ENCODE measurements around the gene COG2. TPM values are rescaled to one million over a fixed set of nuclear protein-coding genes. Genes with fewer than 3 reads are reported as not detected.

The COG2 gene
- total RNA-seq, result 10 to 100 TPM; 21.5 to 46.5 (median 27.4) TPM

- H3K27me3 ChIP-seq, result no peaks in the 10 kb centered on the region
- DNase-seq (peak; percentile 87 to 91), ATAC-seq (peak; percentile 96 to 97)
- peak within 1 kb of the TSS; percentile 85 to 94 (median 87) for H3K27ac ChIP-seq
- TF ChIP-seq POLR2A (IDR thresholded peaks at IDR 0.05), result peak; percentile 60 to 73
- TF ChIP-seq CTCF (IDR thresholded peaks at IDR 0.05 in 4 of 5, conservative IDR thresholded peaks at IDR 0.05 in 1 of 5), result peak; percentile 98 to 100 (median 99)
- H3K4me3 ChIP-seq, result peak within 1 kb of the TSS; percentile 77 to 89 (median 78)
- no peaks in the 10 kb centered on the region for H3K9me3 ChIP-seq
- H3K4me1 ChIP-seq, result peaks cover 21 to 24% of the 10 kb centered on the region in 2 donors
- H3K36me3 ChIP-seq, result no peaks in the 10 kb centered on the region
- intact Hi-C loops (cut with DNase I; ENCODE audit: low total_unique reads), result loop anchor here (1.0 to 5.0 kb wide), 5 partner anchors 72 to 599 kb away; partner anchors contain the start of genes AGT, ARV1, C1orf198 and GNPAT
- in situ Hi-C loops (cut with MboI; ENCODE audit: low sequenced_read_pairs in 4 of 4), result loop anchor here in 1 of 4 donors (25.0 kb wide), 1 partner anchor 120 kb away; no protein-coding TSS in a partner anchor
These were observed at the start of gene COG2 for GRCh38 chr1:230642263-230642959. Gene COG2 (plus strand): TSS chr1:230642481. CDS start chr1:230642607, 126 bp downstream.

GRCh38 chr1:230592848-230593414 is 49.4 kb upstream of the COG2 start:
- no peaks in the 10 kb centered on the region for H3K36me3 ChIP-seq
- ATAC-seq, result no peak

GRCh38 chr1:230594214-230594773 is 48.0 kb upstream of the COG2 start:
- Histone ChIP-seq H3K9me3 (no peaks in the 10 kb centered on the region), H3K27ac (no peak overlapping the region), H3K4me3 (no peak overlapping the region), H3K4me1 (no peaks in the 10 kb centered on the region), H3K36me3 (no peaks in the 10 kb centered on the region), H3K27me3 (peaks cover 0 to 3% (median 0%) of the 10 kb centered on the region in 3 donors)
- ATAC-seq (no peak), DNase-seq (no peak)
- no peak for TF ChIP-seq CTCF (IDR thresholded peaks at IDR 0.05 in 4 of 5, conservative IDR thresholded peaks at IDR 0.05 in 1 of 5)
- TF ChIP-seq POLR2A (IDR thresholded peaks at IDR 0.05), result no peak
- intact Hi-C loops (cut with DNase I; ENCODE audit: low total_unique reads) (no loop called here), in situ Hi-C loops (cut with MboI; ENCODE audit: low sequenced_read_pairs in 4 of 4) (no loop called here)

More at GRCh38 chr1:230592848-230593414, 49.4 kb upstream of the COG2 start:
- intact Hi-C loops (cut with DNase I; ENCODE audit: low total_unique reads) (no loop called here), in situ Hi-C loops (cut with MboI; ENCODE audit: low sequenced_read_pairs in 4 of 4) (no loop called here)
- Histone ChIP-seq H3K27me3 (peaks cover 0 to 3% (median 0%) of the 10 kb centered on the region in 3 donors), H3K4me3 (no peak overlapping the region), H3K9me3 (no peaks in the 10 kb centered on the region), H3K4me1 (no peaks in the 10 kb centered on the region), H3K27ac (no peak overlapping the region)
- DNase-seq, result no peak
- no peak for TF ChIP-seq CTCF (IDR thresholded peaks at IDR 0.05 in 4 of 5, conservative IDR thresholded peaks at IDR 0.05 in 1 of 5)
- no peak for TF ChIP-seq POLR2A (IDR thresholded peaks at IDR 0.05)

GRCh38 chr1:230595181-230595580 is 47.1 kb upstream of the COG2 start:
- Histone ChIP-seq H3K9me3 (no peaks in the 10 kb centered on the region), H3K27me3 (peaks cover 0 to 3% (median 0%) of the 10 kb centered on the region in 3 donors), H3K36me3 (no peaks in the 10 kb centered on the region), H3K27ac (no peak overlapping the region), H3K4me1 (no peaks in the 10 kb centered on the region), H3K4me3 (no peak overlapping the region)
- no peak for ATAC-seq
- no peak for TF ChIP-seq POLR2A (IDR thresholded peaks at IDR 0.05)
- no peak for TF ChIP-seq CTCF (IDR thresholded peaks at IDR 0.05 in 4 of 5, conservative IDR thresholded peaks at IDR 0.05 in 1 of 5)
- DNase-seq, result no peak
- intact Hi-C loops (cut with DNase I; ENCODE audit: low total_unique reads) (no loop called here), in situ Hi-C loops (cut with MboI; ENCODE audit: low sequenced_read_pairs in 4 of 4) (no loop called here)

Data from gastrocnemius medialis (tissue), 4 donors.